ENCODE measurements around the gene COL25A1. TPM values are rescaled to one million over a fixed set of nuclear protein-coding genes. Genes with fewer than 3 reads are reported as not detected.

COL25A1 gene
- total RNA-seq, 1 experiment from 2014 or later: not detected

GRCh38 chr4:109251396-109251795 is 51.1 kb downstream of the COL25A1 start:
- Histone ChIP-seq H3K9ac (ENCODE audit: low read length) (no peak overlapping the region), H3K27me3 (ENCODE audit: insufficient read depth, low read length) (peaks cover 14% of the 10 kb centered on the region), H3K27ac (ENCODE audit: low read depth, low read length) (no peak overlapping the region), H4K20me1 (ENCODE audit: insufficient read depth) (no peaks in the 10 kb centered on the region), H3K4me1 (ENCODE audit: control insufficient read depth in 1 of 2, insufficient read depth in 2 of 2, low read length in 2 of 2) (no peaks in the 10 kb centered on the region), H3K9me2 (ENCODE audit: insufficient read depth) (no peaks in the 10 kb centered on the region), H3K4me3 (replicated peaks in 1 of 2; ENCODE audit: low read depth in 1 of 2, low read length in 2 of 2) (no peak overlapping the region), H3K9me3 (ENCODE audit: control insufficient read depth in 1 of 2, insufficient read depth in 1 of 2, low read depth in 1 of 2, low read length in 2 of 2) (no peaks in the 10 kb centered on the region), H3K4me2 (ENCODE audit: low read length) (no peak overlapping the region), H3K79me2 (ENCODE audit: insufficient read depth, low read length) (no peaks in the 10 kb centered on the region), H3K36me3 (ENCODE audit: control insufficient read depth in 1 of 2, insufficient read depth in 2 of 2, low read length in 2 of 2) (no peaks in the 10 kb centered on the region), H2AFZ (ENCODE audit: low read depth, low read length, poor library complexity, severe bottlenecking) (no peak overlapping the region)
- no peak for ATAC-seq
- ChIA-PET CTCF (no interaction called here), RAD21 (ENCODE audit: low non-redundant PET in 1 of 2, low total read pairs in 2 of 2, uncharacterized antibody in 2 of 2, unreplicated experiment in 2 of 2) (no interaction called here), POLR2A (no interaction called here)
- TF ChIP-seq REST (IDR thresholded peaks at IDR 0.05; ENCODE audit: low read depth) (no peak), ATF3 (IDR thresholded peaks at IDR 0.05) (no peak), CBX3 (IDR thresholded peaks at IDR 0.05; ENCODE audit: low read depth) (no peak), ZNF274 (IDR thresholded peaks at IDR 0.05; ENCODE audit: low read depth, low read length) (no peak), SRF (IDR thresholded peaks at IDR 0.05; ENCODE audit: low read depth) (no peak), EZH2phosphoT487 (IDR thresholded peaks at IDR 0.05; ENCODE audit: borderline replicate concordance) (no peak), JUND (IDR thresholded peaks at IDR 0.05) (no peak), EZH2 (IDR thresholded peaks at IDR 0.05) (no peak), EGR1 (IDR thresholded peaks at IDR 0.05; ENCODE audit: low read depth) (no peak), ZBTB33 (IDR thresholded peaks at IDR 0.05; ENCODE audit: extremely low read depth, insufficient replicate concordance, low read length) (no peak), ELF1 (IDR thresholded peaks at IDR 0.05; ENCODE audit: borderline replicate concordance, low read depth) (no peak), RAD21 (IDR thresholded peaks at IDR 0.05; ENCODE audit: low read depth) (no peak), ZFX (IDR thresholded peaks at IDR 0.05) (no peak), FOSL1 (IDR thresholded peaks at IDR 0.05; ENCODE audit: low read depth) (no peak), POLR2AphosphoS5 (IDR thresholded peaks at IDR 0.05; ENCODE audit: low read depth, low read length) (no peak), SIN3A (IDR thresholded peaks at IDR 0.05; ENCODE audit: low read depth) (no peak), MAX (IDR thresholded peaks at IDR 0.05) (no peak), SP1 (IDR thresholded peaks at IDR 0.05; ENCODE audit: low read depth) (no peak)
- BruUV-seq (replicated peaks): no TSS peak
- intact Hi-C loops (cut with micrococcal nuclease): no loop called here
- no peak for DNase-seq (ENCODE audit: low read depth, low spot score)
